Thoracic aorta (tissue), 2 donors: ENCODE results near the gene GHRHR. TPM values are rescaled to one million over a fixed set of nuclear protein-coding genes. Genes with fewer than 3 reads are reported as not detected.

Source experiments
- ATAC-seq: fragments of 150-250 bp; one replicate; pipeline ENCODE4 v1.8.0; 2017; ENCODE audit warnings: low read depth; ENCODE audit not compliant: insufficient number of reproducible peaks, low FRiP score
- DNase-seq: peaks from one replicate; pipeline ENCODE4 v3.0.0-alpha.2; 2020; ENCODE audit warnings: low spot score
- H3K27ac ChIP-seq, 2 donors: fragments of 200-600 bp; sonication (generic); 1 replicate in 1 of 2; 2 replicates in 1 of 2; pipeline ENCODE4 v1.5.1; 2016; ENCODE audit warnings: mild to moderate bottlenecking in 2 of 2, moderate library complexity in 2 of 2
- H3K27me3 ChIP-seq: fragments of 200-600 bp; sonication (generic); replicated peaks from 2 replicates; pipeline ENCODE4 v1.6.0; 2016; ENCODE audit warnings: mild to moderate bottlenecking; ENCODE audit not compliant: insufficient read depth
- H3K36me3 ChIP-seq: fragments of 200-600 bp; sonication (generic); one replicate; pipeline ENCODE4 v1.5.1; 2016
- H3K4me1 ChIP-seq, 2 donors: fragments of 200-600 bp; sonication (generic); 1 replicate in 1 of 2; 2 replicates in 1 of 2; pipeline versions ENCODE4 v1.5.1 to v1.6.0; 2016; ENCODE audit warnings: low read depth in 2 of 2, mild to moderate bottlenecking in 1 of 2; ENCODE audit not compliant: control insufficient read depth in 1 of 2
- H3K4me3 ChIP-seq: fragments of 200-600 bp; sonication (generic); 2 replicates; pipeline ENCODE4 v1.5.1; 2016; ENCODE audit warnings: mild to moderate bottlenecking
- H3K9me3 ChIP-seq: fragments of 200-600 bp; sonication (generic); 2 replicates; pipeline ENCODE4 v1.5.1; 2016
- CTCF ChIP-seq: fragments of 200-600 bp; sonication (generic); IDR thresholded peaks from one replicate; pipeline ENCODE4 v1.5.1; 2019; ENCODE audit warnings: antibody characterized with exemption
- total RNA-seq, 2 donors: library from RNA; depleted of rRNA; stranded (reverse); fragments of >200 nt; gene quantifications; one replicate each; pipeline versions ENCODE4 v1.1.0 to v1.2.3, GENCODE V29; 2016

Gene GHRHR
- total RNA-seq, 2 donors from 2014 or later, result not detected

GRCh38 chr7:31014826-31015225, 51.1 kb downstream of the GHRHR start:
- Histone ChIP-seq H3K4me3 (no peak overlapping the region), H3K9me3 (no peaks in the 10 kb centered on the region), H3K27me3 (no peaks in the 10 kb centered on the region), H3K27ac (no peak overlapping the region), H3K36me3 (no peaks in the 10 kb centered on the region), H3K4me1 (no peaks in the 10 kb centered on the region)
- DNase-seq (no peak), ATAC-seq (no peak)
- TF ChIP-seq CTCF, result no peak

- DNase-seq (no peak), ATAC-seq (no peak)
- Histone ChIP-seq H3K4me1 (no peaks in the 10 kb centered on the region), H3K27ac (no peak overlapping the region), H3K27me3 (no peaks in the 10 kb centered on the region), H3K36me3 (no peaks in the 10 kb centered on the region), H3K4me3 (no peak overlapping the region), H3K9me3 (no peaks in the 10 kb centered on the region)
- TF ChIP-seq CTCF, result no peak
These were observed 53.4 kb downstream of the GHRHR start for GRCh38 chr7:31017032-31017675.

GRCh38 chr7:31017721-31018120, 54.0 kb downstream of the GHRHR start:
- no peak overlapping the region for H3K4me3 ChIP-seq
- no peaks in the 10 kb centered on the region for H3K9me3 ChIP-seq
- H3K27ac ChIP-seq, result no peak overlapping the region
- DNase-seq, result no peak
- no peaks in the 10 kb centered on the region for H3K4me1 ChIP-seq
- H3K27me3 ChIP-seq, result no peaks in the 10 kb centered on the region
- no peak for TF ChIP-seq CTCF
- ATAC-seq, result no peak
- no peaks in the 10 kb centered on the region for H3K36me3 ChIP-seq

- H3K27me3 ChIP-seq, result no peaks in the 10 kb centered on the region
- no peaks in the 10 kb centered on the region for H3K36me3 ChIP-seq
- no peaks in the 10 kb centered on the region for H3K9me3 ChIP-seq
- TF ChIP-seq CTCF, result no peak
- no peak for DNase-seq
- no peak overlapping the region for H3K4me3 ChIP-seq
- H3K27ac ChIP-seq, result no peak overlapping the region
- H3K4me1 ChIP-seq, result no peaks in the 10 kb centered on the region
- no peak for ATAC-seq
These were observed 55.8 kb downstream of the GHRHR start for GRCh38 chr7:31019509-31019908.

- TF ChIP-seq CTCF, result no peak
- no peak overlapping the region for H3K4me3 ChIP-seq
- no peaks in the 10 kb centered on the region for H3K4me1 ChIP-seq
- no peak for DNase-seq
- no peak overlapping the region for H3K27ac ChIP-seq
- no peaks in the 10 kb centered on the region for H3K27me3 ChIP-seq
- ATAC-seq, result no peak
- H3K9me3 ChIP-seq, result no peaks in the 10 kb centered on the region
- no peaks in the 10 kb centered on the region for H3K36me3 ChIP-seq
These were observed 56.4 kb downstream of the GHRHR start for GRCh38 chr7:31020161-31020560.
